Activated naive CD4-positive, alpha-beta T cell treated with anti-CD3 and anti-CD28 coated beads, Interleukin-2, amount 50 U/mL, for 24 hours (primary cell): ENCODE measurements around the gene PPP2R2B.
"Not testable (repeated sequence)": the region's sequence is repeated elsewhere in the genome, so short reads cannot be mapped to it uniquely, and the experiment has no call there.

Experiments
- H3K27ac Mint-ChIP-seq: one replicate; pipeline ENCODE4 v1.8.0; 2021; ENCODE audit warnings: mild to moderate bottlenecking, mixed read lengths
- H3K27me3 Mint-ChIP-seq: one replicate; pipeline ENCODE4 v1.8.0; 2021; ENCODE audit warnings: mixed read lengths
- H3K36me3 Mint-ChIP-seq: one replicate; pipeline ENCODE4 v1.8.0; 2021; ENCODE audit warnings: mixed read lengths
- H3K4me1 Mint-ChIP-seq: one replicate; pipeline ENCODE4 v1.8.0; 2021; ENCODE audit warnings: mixed read lengths
- H3K4me3 Mint-ChIP-seq: one replicate; pipeline ENCODE4 v1.8.0; 2021; ENCODE audit warnings: mild to moderate bottlenecking, mixed read lengths
- H3K9me3 Mint-ChIP-seq: one replicate; pipeline ENCODE4 v1.8.0; 2021; ENCODE audit warnings: mixed read lengths

The PPP2R2B gene

GRCh38 chr5:146595088-146595487 lies 283.5 kb downstream of the PPP2R2B start:
- H3K9me3 Mint-ChIP-seq: no peaks in the 10 kb centered on the region
- H3K4me1 Mint-ChIP-seq: no peaks in the 10 kb centered on the region
- H3K36me3 Mint-ChIP-seq: no peaks in the 10 kb centered on the region
- H3K4me3 Mint-ChIP-seq: no peak overlapping the region
- H3K27ac Mint-ChIP-seq: no peak overlapping the region
- H3K27me3 Mint-ChIP-seq: peaks cover 1% of the 10 kb centered on the region

- Mint-ChIP-seq H3K36me3 (no peaks in the 10 kb centered on the region), H3K4me3 (no peak overlapping the region), H3K27me3 (peaks cover 1% of the 10 kb centered on the region), H3K4me1 (no peaks in the 10 kb centered on the region), H3K27ac (no peak overlapping the region), H3K9me3 (no peaks in the 10 kb centered on the region)
These were observed 286.2 kb downstream of the PPP2R2B start for GRCh38 chr5:146592352-146592751.

GRCh38 chr5:146589028-146589345 lies 289.6 kb downstream of the PPP2R2B start:
- H3K27ac Mint-ChIP-seq: no peak overlapping the region
- no peaks in the 10 kb centered on the region for H3K36me3 Mint-ChIP-seq
- no peak overlapping the region for H3K4me3 Mint-ChIP-seq
- no peaks in the 10 kb centered on the region for H3K4me1 Mint-ChIP-seq
- H3K27me3 Mint-ChIP-seq: no peaks in the 10 kb centered on the region
- H3K9me3 Mint-ChIP-seq: no peaks in the 10 kb centered on the region

GRCh38 chr5:146588331-146589027 lies 290.1 kb downstream of the PPP2R2B start:
- Mint-ChIP-seq H3K27me3 (no peaks in the 10 kb centered on the region), H3K4me1 (no peaks in the 10 kb centered on the region), H3K9me3 (no peaks in the 10 kb centered on the region), H3K4me3 (no peak overlapping the region), H3K36me3 (no peaks in the 10 kb centered on the region), H3K27ac (no peak overlapping the region)

GRCh38 chr5:146586752-146587151 lies 291.8 kb downstream of the PPP2R2B start:
- no peak overlapping the region for H3K27ac Mint-ChIP-seq

GRCh38 chr5:146584750-146585149 lies 293.8 kb downstream of the PPP2R2B start:
- no peaks in the 10 kb centered on the region for H3K27me3 Mint-ChIP-seq
- H3K27ac Mint-ChIP-seq: no peak overlapping the region
- no peak overlapping the region for H3K4me3 Mint-ChIP-seq
- no peaks in the 10 kb centered on the region for H3K9me3 Mint-ChIP-seq
- no peaks in the 10 kb centered on the region for H3K4me1 Mint-ChIP-seq
- no peaks in the 10 kb centered on the region for H3K36me3 Mint-ChIP-seq

More at GRCh38 chr5:146586752-146587151, 291.8 kb downstream of the PPP2R2B start:
- H3K9me3 Mint-ChIP-seq: no peaks in the 10 kb centered on the region
- H3K36me3 Mint-ChIP-seq: no peaks in the 10 kb centered on the region
- no peaks in the 10 kb centered on the region for H3K4me1 Mint-ChIP-seq
- H3K4me3 Mint-ChIP-seq: no peak overlapping the region
- H3K27me3 Mint-ChIP-seq: no peaks in the 10 kb centered on the region

- Mint-ChIP-seq H3K36me3 (no peaks in the 10 kb centered on the region), H3K27me3 (no peaks in the 10 kb centered on the region), H3K9me3 (no peaks in the 10 kb centered on the region), H3K27ac (no peak overlapping the region), H3K4me3 (no peak overlapping the region), H3K4me1 (no peaks in the 10 kb centered on the region)
These were observed 296.4 kb downstream of the PPP2R2B start for GRCh38 chr5:146582051-146582596.

- H3K27ac Mint-ChIP-seq: no peak overlapping the region
- H3K4me3 Mint-ChIP-seq: no peak overlapping the region
- H3K4me1 Mint-ChIP-seq: no peaks in the 10 kb centered on the region
- no peaks in the 10 kb centered on the region for H3K9me3 Mint-ChIP-seq
- peaks cover 2% of the 10 kb centered on the region for H3K36me3 Mint-ChIP-seq
- no peaks in the 10 kb centered on the region for H3K27me3 Mint-ChIP-seq
These were observed 298.3 kb downstream of the PPP2R2B start for GRCh38 chr5:146580237-146580636.

GRCh38 chr5:146574713-146575112 lies 303.8 kb downstream of the PPP2R2B start:
- H3K27me3 Mint-ChIP-seq: no peaks in the 10 kb centered on the region
- no peak overlapping the region for H3K4me3 Mint-ChIP-seq
- peaks cover 2% of the 10 kb centered on the region for H3K36me3 Mint-ChIP-seq
- no peaks in the 10 kb centered on the region for H3K4me1 Mint-ChIP-seq
- H3K27ac Mint-ChIP-seq: no peak overlapping the region
- no peaks in the 10 kb centered on the region for H3K9me3 Mint-ChIP-seq

- Mint-ChIP-seq H3K4me1 (peaks cover 5% of the 10 kb centered on the region), H3K27ac (no peak overlapping the region), H3K27me3 (no peaks in the 10 kb centered on the region), H3K4me3 (no peak overlapping the region), H3K36me3 (no peaks in the 10 kb centered on the region), H3K9me3 (no peaks in the 10 kb centered on the region)
These were observed 310.4 kb downstream of the PPP2R2B start for GRCh38 chr5:146568161-146568560.

GRCh38 chr5:146565764-146566367 lies 312.7 kb downstream of the PPP2R2B start:
- H3K36me3 Mint-ChIP-seq: no peaks in the 10 kb centered on the region
- peaks cover 5% of the 10 kb centered on the region for H3K4me1 Mint-ChIP-seq
- H3K9me3 Mint-ChIP-seq: no peaks in the 10 kb centered on the region
- no peak overlapping the region for H3K27ac Mint-ChIP-seq
- H3K27me3 Mint-ChIP-seq: no peaks in the 10 kb centered on the region
- no peak overlapping the region for H3K4me3 Mint-ChIP-seq

- H3K9me3 Mint-ChIP-seq: no peaks in the 10 kb centered on the region
- H3K4me1 Mint-ChIP-seq: peaks cover 5% of the 10 kb centered on the region
- no peak overlapping the region for H3K4me3 Mint-ChIP-seq
- H3K27ac Mint-ChIP-seq: no peak overlapping the region
- H3K27me3 Mint-ChIP-seq: peaks cover 2% of the 10 kb centered on the region
- H3K36me3 Mint-ChIP-seq: no peaks in the 10 kb centered on the region
These were observed 314.4 kb downstream of the PPP2R2B start for GRCh38 chr5:146564007-146564762.

GRCh38 chr5:146562461-146562860 lies 316.1 kb downstream of the PPP2R2B start:
- Mint-ChIP-seq H3K9me3 (no peaks in the 10 kb centered on the region), H3K36me3 (no peaks in the 10 kb centered on the region), H3K4me1 (peaks cover 5% of the 10 kb centered on the region), H3K27ac (no peak overlapping the region), H3K27me3 (peaks cover 2% of the 10 kb centered on the region), H3K4me3 (no peak overlapping the region)

- no peaks in the 10 kb centered on the region for H3K9me3 Mint-ChIP-seq
- no peaks in the 10 kb centered on the region for H3K36me3 Mint-ChIP-seq
- no peak overlapping the region for H3K27ac Mint-ChIP-seq
- H3K27me3 Mint-ChIP-seq: peaks cover 2% of the 10 kb centered on the region
- peaks cover 5% of the 10 kb centered on the region for H3K4me1 Mint-ChIP-seq
- no peak overlapping the region for H3K4me3 Mint-ChIP-seq
These were observed 316.8 kb downstream of the PPP2R2B start for GRCh38 chr5:146561711-146562110.

- no peaks in the 10 kb centered on the region for H3K9me3 Mint-ChIP-seq
- peaks cover 3% of the 10 kb centered on the region for H3K27me3 Mint-ChIP-seq
- no peak overlapping the region for H3K27ac Mint-ChIP-seq
- H3K36me3 Mint-ChIP-seq: no peaks in the 10 kb centered on the region
- no peak overlapping the region for H3K4me3 Mint-ChIP-seq
- H3K4me1 Mint-ChIP-seq: no peaks in the 10 kb centered on the region
These were observed 318.2 kb downstream of the PPP2R2B start for GRCh38 chr5:146560205-146560812.

- H3K27ac Mint-ChIP-seq, H3K9me3 Mint-ChIP-seq, H3K4me3 Mint-ChIP-seq, H3K36me3 Mint-ChIP-seq, H3K4me1 Mint-ChIP-seq: not testable (repeated sequence)
- peaks cover 10% of the 10 kb centered on the region for H3K27me3 Mint-ChIP-seq
These were observed 321.7 kb downstream of the PPP2R2B start for GRCh38 chr5:146556884-146557283.
